H1 (cell line): ENCODE data around the gene ZNF33A. TPM values are rescaled to one million over a fixed set of nuclear protein-coding genes. Genes with fewer than 3 reads are reported as not detected.
A peak's percentile ranks its signal among the peaks of the same experiment; 100 is the strongest.

Experiments used
- CTCF ChIA-PET: fragments of 300-600 bp; sonication (Branson Sonifier 250); formaldehyde crosslinking; loops from one replicate; lab custom pipeline; 2021; ENCODE audit not compliant: partially characterized antibody; lab: Charles Lee
- POLR2A ChIA-PET: fragments of 300-600 bp; sonication (Branson Sonifier 250); formaldehyde crosslinking; loops from one replicate; lab custom pipeline; 2021; ENCODE audit warnings: inconsistent platforms; ENCODE audit not compliant: partially characterized antibody; lab: Charles Lee
- DNase-seq, 2 experiments: peaks; one replicate each; pipeline versions ENCODE4 v3.0.0 to v3.0.0-alpha.2; 2010 to 2022; ENCODE audit warnings: low spot score in 2 of 2, low read depth in 1 of 2, mixed read lengths in 1 of 2
- FAIRE-seq: peaks from 2 replicates; lab custom pipeline; 2011; peaks lifted over from hg19 to GRCh38; lab: Jason Lieb, UNC
- H2AFZ ChIP-seq: 2 replicates; pipeline ENCODE4 v1.8.1; 2012; ENCODE audit warnings: low read length, inconsistent platforms
- H2AK5ac ChIP-seq: 2 replicates; pipeline ENCODE4 v1.6.1; 2013; ENCODE audit warnings: low read depth, low read length
- H2BK120ac ChIP-seq: replicated peaks from 2 replicates; pipeline ENCODE3; 2013; ENCODE audit warnings: low read depth, low read length, inconsistent platforms
- H2BK12ac ChIP-seq: 2 replicates; pipeline ENCODE4 v1.6.1; 2013; ENCODE audit warnings: low read depth, low read length
- H2BK15ac ChIP-seq: 2 replicates; pipeline ENCODE4 v1.6.1; 2013; ENCODE audit warnings: low read length
- H2BK20ac ChIP-seq: 2 replicates; pipeline ENCODE4 v1.6.1; 2013; ENCODE audit warnings: low read length
- H2BK5ac ChIP-seq: 2 replicates; pipeline ENCODE4 v1.6.1; 2013; ENCODE audit warnings: low read depth, low read length
- H3K14ac ChIP-seq: 2 replicates; pipeline ENCODE4 v1.6.1; 2013; ENCODE audit warnings: inconsistent platforms; ENCODE audit not compliant: insufficient read length
- H3K18ac ChIP-seq: 2 replicates; pipeline ENCODE4 v1.6.1; 2013; ENCODE audit warnings: low read length; ENCODE audit errors: extremely low read depth
- H3K23ac ChIP-seq: 2 replicates; pipeline ENCODE4 v1.6.1; 2013; ENCODE audit warnings: inconsistent platforms; ENCODE audit not compliant: insufficient read length
- H3K23me2 ChIP-seq: 2 replicates; pipeline ENCODE4 v1.6.1; 2013; ENCODE audit warnings: low read depth, low read length
- H3K27ac ChIP-seq: 2 replicates; pipeline ENCODE4 v1.6.1; 2011; ENCODE audit warnings: low read depth, low read length, inconsistent platforms
- H3K27me3 ChIP-seq, 4 experiments: replicated peaks in 1 of 4; 1 replicate in 1 of 4; 2 replicates in 3 of 4; pipeline versions ENCODE4 v1.6.1 to v1.8.1; 2011 to 2013; ENCODE audit warnings: low read length in 3 of 4, mild to moderate bottlenecking in 3 of 4, inconsistent platforms in 2 of 4, mixed read lengths in 2 of 4, moderate library complexity in 1 of 4; ENCODE audit not compliant: control insufficient read depth in 3 of 4, insufficient read depth in 3 of 4; ENCODE audit errors: extremely low read depth in 1 of 4
- H3K36me3 ChIP-seq, 4 experiments: 2 replicates each; pipeline versions ENCODE4 v1.6.1 to v1.8.1; 2011 to 2013; ENCODE audit warnings: mild to moderate bottlenecking in 4 of 4, low read length in 3 of 4, moderate library complexity in 2 of 4, control low read depth in 1 of 4, inconsistent platforms in 1 of 4; ENCODE audit not compliant: insufficient read depth in 4 of 4, control insufficient read depth in 2 of 4
- H3K4ac ChIP-seq: replicated peaks from 2 replicates; pipeline ENCODE3; 2013; ENCODE audit warnings: low read length, low read depth, mixed read lengths, inconsistent platforms; ENCODE audit not compliant: insufficient read length
- H3K4me1 ChIP-seq, 4 experiments: replicated peaks in 1 of 4; 1 replicate in 1 of 4; 2 replicates in 3 of 4; pipeline versions ENCODE4 v1.6.1 to v1.8.1; 2011 to 2013; ENCODE audit warnings: low read length in 3 of 4, inconsistent platforms in 2 of 4, mixed read lengths in 1 of 4; ENCODE audit not compliant: insufficient read depth in 4 of 4, control insufficient read depth in 3 of 4
- H3K4me2 ChIP-seq, 2 experiments: 2 replicates each; pipeline versions ENCODE4 v1.6.1 to v1.8.1; 2011 to 2013; ENCODE audit warnings: low read depth in 2 of 2, low read length in 2 of 2, control low read depth in 1 of 2, inconsistent platforms in 1 of 2, mild to moderate bottlenecking in 1 of 2; ENCODE audit not compliant: insufficient read depth in 1 of 2
- H3K4me3 ChIP-seq, 4 experiments: fragments of 200-600, 300-600 bp in 1 of 4; sonication (generic), shearing (Covaris generic), sonication (Bioruptor Twin) in 1 of 4; 2 replicates each; pipeline versions ENCODE4 v1.5.1 to v1.8.1; 2011 to 2016; ENCODE audit warnings: low read length in 4 of 4, low read depth in 3 of 4, control low read depth in 2 of 4, inconsistent platforms in 2 of 4, mild to moderate bottlenecking in 2 of 4, mixed read lengths in 1 of 4, moderate library complexity in 1 of 4; ENCODE audit not compliant: insufficient read depth in 2 of 4; ENCODE audit errors: extremely low read depth in 1 of 4
- H3K56ac ChIP-seq: replicated peaks from 2 replicates; pipeline ENCODE3; 2013; ENCODE audit warnings: low read depth, mild to moderate bottlenecking, mixed read lengths, low read length, inconsistent platforms; ENCODE audit not compliant: insufficient read length
- H3K79me1 ChIP-seq: 2 replicates; pipeline ENCODE4 v1.6.1; 2013; ENCODE audit warnings: low read depth, low read length, control low read depth
- H3K79me2 ChIP-seq, 2 experiments: 2 replicates each; pipeline versions ENCODE4 v1.6.1 to v1.8.1; 2012 to 2013; ENCODE audit warnings: low read length in 2 of 2, mild to moderate bottlenecking in 2 of 2, inconsistent platforms in 1 of 2; ENCODE audit not compliant: insufficient read depth in 2 of 2, control insufficient read depth in 1 of 2
- H3K9ac ChIP-seq, 4 experiments: replicated peaks in 1 of 4; 1 replicate in 1 of 4; 2 replicates in 3 of 4; pipeline versions ENCODE4 v1.6.1 to v1.8.1; 2011 to 2013; ENCODE audit warnings: low read depth in 3 of 4, low read length in 3 of 4, control low read depth in 2 of 4, mild to moderate bottlenecking in 2 of 4, moderate library complexity in 2 of 4, inconsistent platforms in 1 of 4; ENCODE audit errors: extremely low read depth in 1 of 4
- H3K9me3 ChIP-seq, 2 experiments: 2 replicates each; pipeline versions ENCODE4 v1.6.1 to v1.8.1; 2012 to 2013; ENCODE audit warnings: mild to moderate bottlenecking in 2 of 2, moderate library complexity in 2 of 2, control low read depth in 1 of 2, inconsistent platforms in 1 of 2, low read depth in 1 of 2, low read length in 1 of 2, mixed read lengths in 1 of 2; ENCODE audit not compliant: insufficient read depth in 2 of 2
- H4K20me1 ChIP-seq, 2 experiments: replicated peaks in 1 of 2; 2 replicates each; pipeline versions ENCODE3 to v1.8.1; 2011 to 2013; ENCODE audit warnings: inconsistent platforms in 2 of 2, low read length in 2 of 2, mild to moderate bottlenecking in 1 of 2; ENCODE audit not compliant: insufficient read depth in 2 of 2, control insufficient read depth in 1 of 2
- H4K5ac ChIP-seq: 2 replicates; pipeline ENCODE4 v1.6.1; 2013; ENCODE audit warnings: low read length, low read depth, mixed read lengths, inconsistent platforms; ENCODE audit not compliant: insufficient read length
- H4K8ac ChIP-seq: 2 replicates; pipeline ENCODE4 v1.8.0; 2013; ENCODE audit warnings: mild to moderate bottlenecking, moderate library complexity, low read length, inconsistent platforms; ENCODE audit not compliant: insufficient read depth; ENCODE audit errors: extremely low read depth
- H4K91ac ChIP-seq: replicated peaks from 2 replicates; pipeline ENCODE3; 2013; ENCODE audit warnings: low read length, mixed read lengths, inconsistent platforms; ENCODE audit not compliant: insufficient read length
- CHD2 ChIP-seq: IDR thresholded peaks from 2 replicates; pipeline ENCODE4 v1.6.1; 2012; ENCODE audit warnings: low read length, improper control_type of control experiment
- KDM4A ChIP-seq: IDR thresholded peaks from one replicate; pipeline ENCODE4 v1.7.1; 2012; ENCODE audit warnings: low read depth, mild to moderate bottlenecking, moderate library complexity, low read length, inconsistent platforms; ENCODE audit not compliant: severe bottlenecking
- NRF1 ChIP-seq: IDR thresholded peaks from 2 replicates; pipeline ENCODE4 v1.6.1; 2011; ENCODE audit warnings: mild to moderate bottlenecking, low read depth, low read length, improper control_type of control experiment
- POU5F1 ChIP-seq: IDR thresholded peaks from 2 replicates; pipeline ENCODE4 v1.6.1; 2011; ENCODE audit warnings: low read depth, mild to moderate bottlenecking, low read length, moderate library complexity
- RAD21 ChIP-seq, 2 experiments: IDR thresholded peaks in 1 of 2; conservative IDR thresholded peaks in 1 of 2; 2 replicates each; pipeline ENCODE4 v1.6.1; 2011; ENCODE audit warnings: low read depth in 2 of 2, low read length in 2 of 2, improper control_type of control experiment in 1 of 2, inconsistent platforms in 1 of 2, mild to moderate bottlenecking in 1 of 2, moderate library complexity in 1 of 2
- SIN3A ChIP-seq, 2 experiments: IDR thresholded peaks in 1 of 2; conservative IDR thresholded peaks in 1 of 2; 2 replicates each; pipeline ENCODE4 v1.6.1; 2011 to 2012; ENCODE audit warnings: low read length in 2 of 2, improper control_type of control experiment in 1 of 2, low read depth in 1 of 2, mild to moderate bottlenecking in 1 of 2
- SIX5 ChIP-seq: IDR thresholded peaks from 2 replicates; pipeline ENCODE4 v1.6.1; 2011; ENCODE audit warnings: mild to moderate bottlenecking, low read depth, low read length
- SP2 ChIP-seq: IDR thresholded peaks from 2 replicates; pipeline ENCODE4 v1.6.1; 2012; ENCODE audit warnings: mild to moderate bottlenecking, low read length, inconsistent platforms
- TAF1 ChIP-seq: IDR thresholded peaks from 2 replicates; pipeline ENCODE4 v1.6.1; 2011; ENCODE audit warnings: mild to moderate bottlenecking, low read depth, low read length
- YY1 ChIP-seq: IDR thresholded peaks from 2 replicates; pipeline ENCODE4 v1.6.1; 2011; ENCODE audit warnings: low read depth, mild to moderate bottlenecking, low read length
- WGBS, 2 experiments: shearing (Covaris generic) in 1 of 2; methylation state at CpG; one replicate each; pipeline versions ENCODE4 v1.1.6 to v1.1.7; 2013 to 2015; ENCODE audit warnings: low lambda C conversion rate in 2 of 2, mixed read lengths in 2 of 2, inconsistent platforms in 1 of 2, low coverage in 1 of 2, missing lambda C conversion rate in 1 of 2; ENCODE audit not compliant: insufficient replicate concordance in 2 of 2, insufficient coverage in 1 of 2, insufficient read length in 1 of 2; ENCODE audit errors: extremely low coverage in 1 of 2, missing lambda C conversion rate in 1 of 2; 5-methylcytosine and 5-hydroxymethylcytosine counted together
- polyA plus RNA-seq, 7 experiments: library from polyadenylated mRNA; depleted of rRNA in 3 of 7; stranded (reverse) in 5 of 7; unstranded in 2 of 7; fragments of >200 nt in 5 of 7; fragments of 200-250 nt in 2 of 7; gene quantifications; 1 replicate in 5 of 7; 2 replicates in 1 of 7; 4 replicates in 1 of 7; pipeline versions ENCODE4 v1.2.1 to v1.2.3, GENCODE V29; 2011 to 2013; ENCODE audit warnings: missing spikeins in 2 of 7, mixed read lengths in 2 of 7
- total RNA-seq: library from RNA; stranded (reverse); fragmentation: NEBNext Ultra II Directional; extraction: Animal tissue kit (Norgen Biotek cat#: 25700); gene quantifications from 2 replicates; pipeline ENCODE4 v1.2.1, GENCODE V29; 2021

The ZNF33A gene
- total and polyA plus RNA-seq, 2 of the 8 experiments (the other 6 are each of a cell fraction or from before 2014, with no cell fraction given), result 6.0 to 48.3 TPM

DNA sequence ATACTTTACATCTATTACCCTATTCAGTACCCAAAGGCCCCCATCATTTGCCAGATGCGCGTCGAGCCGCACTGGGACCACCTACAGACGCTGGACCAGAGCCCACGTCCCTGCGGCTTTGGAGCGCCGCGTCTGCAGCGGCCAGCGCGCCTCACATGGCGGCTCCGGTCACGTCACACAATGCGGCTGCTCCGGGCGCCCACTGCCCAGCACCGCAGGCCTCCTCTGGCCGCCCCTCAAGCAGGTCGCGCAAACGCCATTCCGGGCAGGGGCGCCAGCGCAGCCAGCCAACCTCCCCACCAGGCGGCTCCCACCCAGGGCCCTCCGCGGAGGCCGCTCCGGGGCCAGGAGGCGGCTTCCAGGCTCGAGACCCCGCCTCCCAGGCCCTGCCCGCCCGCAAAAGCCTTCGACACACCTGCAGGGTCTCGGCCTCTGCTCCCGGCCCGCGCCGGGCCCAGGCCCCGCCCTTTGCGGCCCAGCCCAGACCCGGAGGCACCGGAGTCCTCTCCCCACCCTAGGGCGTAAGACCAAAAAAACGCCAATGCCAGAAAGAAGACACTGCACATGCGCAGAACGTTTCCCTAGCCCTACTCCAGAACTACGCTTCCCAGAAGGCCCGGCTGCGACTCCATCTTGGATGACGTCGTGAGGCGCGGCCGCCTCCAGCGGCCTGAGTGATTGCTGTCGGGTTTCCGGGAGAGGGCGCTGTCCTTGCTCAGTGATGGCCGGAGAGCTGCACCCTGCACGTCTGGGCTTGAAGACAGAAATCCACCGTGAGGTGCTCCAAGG is 34.2 kb upstream of the ZNF33A start, which contains the start of gene ZNF25:
Gene ZNF25, minus strand, starts transcription at position 557 of the 789 bp plus-strand sequence. CDS start 4,925 bp downstream, outside the sequence.
- WGBS, 2 experiments, result 5% methylated on average over 36 of the region's 66 CpGs; no CpG with 5 or more reads in 1 of the 2 experiments
- Histone ChIP-seq H4K5ac (peak within 1 kb of the TSS; percentile 58), H3K18ac (0 out of 2 replicates have a peak within 1 kb of the TSS, but pooled peaks have one; percentile 42), H3K79me1 (no peaks in the 10 kb centered on the region), H2BK12ac (no peak within 1 kb of the TSS), H3K79me2 (no peaks in the 10 kb centered on the region), H3K23me2 (no peaks in the 10 kb centered on the region), H3K27me3 (no peaks in the 10 kb centered on the region), H3K23ac (no peak within 1 kb of the TSS), H2BK15ac (no peak within 1 kb of the TSS), H4K20me1 (no peaks in the 10 kb centered on the region), H3K14ac (no peak within 1 kb of the TSS), H2BK5ac (peak within 1 kb of the TSS; percentile 57; the same call in 1 of the 2 replicates), H3K4me3 (peak within 1 kb of the TSS; percentile 54 to 83 (median 56)), H3K4me2 (peak within 1 kb of the TSS; percentile 67 to 71), H4K8ac (peak within 1 kb of the TSS; percentile 97), H3K4ac (no peak within 1 kb of the TSS), H3K27ac (peak within 1 kb of the TSS; percentile 75; the same call in 1 of the 2 replicates), H4K91ac (peak within 1 kb of the TSS; percentile 35), H3K36me3 (no peaks in the 10 kb centered on the region), H3K9me3 (peaks cover 8 to 9% of the 10 kb centered on the region in 2 experiments; a peak in 3 of 4 replicates), H3K9ac (peak within 1 kb of the TSS; percentile 22 to 78 (median 68); a peak in 6 of 7 replicates), H2BK120ac (no peak within 1 kb of the TSS), H2AFZ (peak within 1 kb of the TSS; percentile 99), H3K4me1 (no peaks in the 10 kb centered on the region), H3K56ac (no peak within 1 kb of the TSS), H2AK5ac (no peak within 1 kb of the TSS), H2BK20ac (no peak within 1 kb of the TSS)
- DNase-seq (peak; percentile 92 to 97), FAIRE-seq (peak; percentile 91)
- ChIA-PET POLR2A (interaction anchor here (1.0 to 1.4 kb wide), 2 partner anchors 34 to 35 kb away, joined by 6 to 9 read pairs; partner anchors contain the start of gene ZNF33A), CTCF (interaction anchor here (0.8 to 1.6 kb wide), 7 partner anchors 14 to 136 kb away, joined by 3 to 8 read pairs (median 4); partner anchors contain the start of gene ZNF33A)
- TF ChIP-seq NRF1 (peak; percentile 62), SIX5 (peak; percentile 86), SP2 (no peak), RAD21 (IDR thresholded peaks at IDR 0.05 in 1 of 2, conservative IDR thresholded peaks at IDR 0.05 in 1 of 2; ENCODE audit: low read depth in 2 of 2, low read length in 2 of 2) (peak; percentile 68 to 73), SIN3A (conservative IDR thresholded peaks at IDR 0.05 in 1 of 2, IDR thresholded peaks at IDR 0.05 in 1 of 2; ENCODE audit: low read depth in 1 of 2, low read length in 2 of 2) (0 out of 4 replicates have a peak, but pooled peaks of 1 of the 2 experiments have one; percentile 46), CHD2 (0 out of 2 replicates have a peak, but pooled peaks have one; percentile 28), YY1 (peak; percentile 99), POU5F1 (no peak), KDM4A (peak; percentile 75), TAF1 (peak; percentile 70; the same call in 1 of the 2 replicates)
